A549 treated with RU486 at 1 μM for 4 hours (cell line): ENCODE data around the gene ZNF500. TPM values are rescaled to one million over a fixed set of nuclear protein-coding genes. Genes with fewer than 3 reads are reported as not detected.

Experiments used
- total RNA-seq: library from RNA; stranded (reverse); fragments of 200-300 nt; extraction: Qiagen RNA extraction; gene quantifications from 5 replicates; pipeline ENCODE4 v1.2.3, GENCODE V29; 2022; ENCODE audit warnings: low read depth

Gene ZNF500
- total RNA-seq: 6.6 to 10.1 TPM (median 7.9 TPM) in 5 replicates

GRCh38 chr16:4766875-4767628 is at the start of gene ZNF500:
Gene ZNF500 (minus strand): TSS chr16:4767162. CDS start chr16:4765978, 1,184 bp downstream.

GRCh38 chr16:4801962-4802658 is 35.1 kb upstream of the ZNF500 start, which contains the start of gene ROGDI:
Gene ROGDI (minus strand): TSS chr16:4802633. CDS start chr16:4802571, 62 bp downstream.

GRCh38 chr16:4795181-4795827 is 28.3 kb upstream of the ZNF500 start, which contains the start of gene SMIM22:
Gene SMIM22 (plus strand): TSS chr16:4795369. CDS start chr16:4795735, 366 bp downstream.

GRCh38 chr16:4787627-4788482 is 20.9 kb upstream of the ZNF500 start, which contains the start of gene SEPTIN12:
Gene SEPTIN12 (minus strand): TSS chr16:4788345. CDS start chr16:4787645, 700 bp downstream.

DNA sequence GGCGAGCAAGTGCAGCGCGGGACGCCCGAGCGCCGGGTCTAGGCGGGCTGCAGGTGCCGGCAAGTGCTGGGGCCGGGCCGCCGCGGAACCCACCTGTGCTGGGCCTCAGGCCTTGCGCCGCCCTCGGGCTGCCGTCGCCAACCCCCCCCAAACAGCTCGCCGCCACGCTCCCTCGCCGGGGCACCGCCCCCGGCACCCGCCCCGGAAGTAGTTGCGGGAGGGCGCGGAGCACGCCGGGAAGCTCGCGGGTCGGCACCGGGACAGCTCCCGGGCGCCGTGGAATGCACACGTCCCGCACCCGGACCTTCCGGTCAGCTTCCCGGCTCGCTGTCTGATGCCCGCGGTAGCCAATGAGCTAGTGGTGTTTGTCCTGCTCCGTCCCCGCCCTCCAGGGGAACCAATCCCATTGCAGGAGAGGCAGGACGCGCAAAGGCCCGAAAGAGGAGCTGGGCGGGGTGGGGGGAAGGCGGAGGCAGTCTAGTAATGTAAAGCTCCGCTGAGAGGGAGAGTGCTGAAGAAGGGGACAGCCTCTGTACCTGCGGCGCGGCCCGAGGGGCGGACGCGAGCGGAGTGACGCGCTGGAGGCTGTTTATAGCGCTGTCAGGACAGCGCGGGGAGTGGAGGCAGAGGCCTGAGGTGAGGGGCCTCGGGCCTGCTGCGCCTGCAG is 32.8 kb downstream of the ZNF500 start, which contains the start of the genes ANKS3 and DNAAF8:
Gene ANKS3 (minus strand): TSS at position 209 of the 667 bp plus-strand sequence. CDS start 4,122 bp downstream, outside the sequence.
Gene DNAAF8 (plus strand): TSS at position 475 of the 667 bp plus-strand sequence. CDS start 1,978 bp downstream, outside the sequence.

Other genes with a start within 250 kb of the ZNF500 start
- gene CDIP1, start 228.4 kb downstream of the ZNF500 start, total RNA-seq: 9.8 to 12.2 TPM (median 11.0 TPM) in 5 replicates
- gene C16orf96, start 210.8 kb downstream of the ZNF500 start, total RNA-seq: not detected in 5 replicates
- gene UBALD1, start 152.3 kb downstream of the ZNF500 start, total RNA-seq: 33.7 to 66.3 TPM (median 62.3 TPM) in 5 replicates
- gene MGRN1, start 142.3 kb downstream of the ZNF500 start, total RNA-seq: 33.0 to 44.1 TPM (median 38.6 TPM) in 5 replicates
- gene NUDT16L1, start 73.6 kb downstream of the ZNF500 start, total RNA-seq: 16.1 to 25.8 TPM (median 23.2 TPM) in 5 replicates
- gene ANKS3, start 32.9 kb downstream of the ZNF500 start, total RNA-seq: 22.1 to 26.7 TPM (median 25.3 TPM) in 5 replicates
- 0.91 to 2.0 TPM (median 1.6 TPM) in 5 replicates for gene DNAAF8, start 32.6 kb downstream of the ZNF500 start, total RNA-seq
- not detected in 5 replicates for gene SEPTIN12, start 21.2 kb upstream of the ZNF500 start, total RNA-seq
- not detected in 5 replicates for gene SMIM22, start 28.2 kb upstream of the ZNF500 start, total RNA-seq
- gene ROGDI, start 35.5 kb upstream of the ZNF500 start, total RNA-seq: 10.1 to 16.3 TPM (median 14.8 TPM) in 5 replicates
- 37.5 to 43.5 TPM (median 41.5 TPM) in 5 replicates for gene GLYR1, start 80.1 kb upstream of the ZNF500 start, total RNA-seq
- 23.8 to 29.8 TPM (median 27.4 TPM) in 5 replicates for gene UBN1, start 80.3 kb upstream of the ZNF500 start, total RNA-seq
- 1.9 to 2.7 TPM (median 2.4 TPM) in 5 replicates for gene PPL, start 170.0 kb upstream of the ZNF500 start, total RNA-seq
- gene SEC14L5, start 191.2 kb upstream of the ZNF500 start, total RNA-seq: 0.05 to 0.09 TPM (median 0.06 TPM) in 4 of 5 replicates, not detected in the other